ENCODE data around the gene INO80B. TPM values are rescaled to one million over a fixed set of nuclear protein-coding genes. Genes with fewer than 3 reads are reported as not detected.

The INO80B gene
- polyA plus RNA-seq, 1 donor (not counting 4 experiments of a cell fraction or from before 2014, with no cell fraction given), result 18.8 TPM

GRCh38 chr2:74418312-74418711, 36.6 kb upstream of the INO80B start:
- DNase-seq (ENCODE audit: low read depth, low spot score), result no peak
- Histone ChIP-seq H3K9ac (ENCODE audit: control insufficient read depth, extremely low read depth, insufficient read depth, low read length) (no peak overlapping the region), H3K4me2 (ENCODE audit: control insufficient read depth, extremely low read depth, insufficient read depth, low read depth, low read length) (no peak overlapping the region), H3K27me3 (ENCODE audit: control insufficient read depth, extremely low read depth, insufficient read depth, low read length) (peaks cover 3% of the 10 kb centered on the region), H4K20me1 (ENCODE audit: control insufficient read depth, extremely low read depth, insufficient read depth, low read length) (no peaks in the 10 kb centered on the region), H3K36me3 (ENCODE audit: control insufficient read depth in 2 of 2, extremely low read depth in 1 of 2, insufficient read depth in 2 of 2, low read length in 2 of 2) (no peaks in the 10 kb centered on the region), H3K4me3 (ENCODE audit: control insufficient read depth in 2 of 3, extremely low read depth in 1 of 3, insufficient read depth in 2 of 3, low read depth in 1 of 3, low read length in 3 of 3) (no peak overlapping the region), H3K4me1 (ENCODE audit: control insufficient read depth, extremely low read depth, insufficient read depth, low read length) (peaks cover 28% of the 10 kb centered on the region), H2AFZ (ENCODE audit: control insufficient read depth, low read length) (no peak overlapping the region), H3K27ac (ENCODE audit: control insufficient read depth, insufficient read depth, low read length) (no peak overlapping the region), H3K9me3 (ENCODE audit: control insufficient read depth, low read depth, low read length) (no peaks in the 10 kb centered on the region), H3K79me2 (ENCODE audit: control insufficient read depth, insufficient read depth, low read length) (peaks cover 2% of the 10 kb centered on the region), H3K9me1 (ENCODE audit: control insufficient read depth, extremely low read depth, insufficient read depth, low read length) (no peaks in the 10 kb centered on the region)
- FAIRE-seq, result no peak
- dilution Hi-C loops (cut with MboI; ENCODE audit: extremely low pct_ligation_motif_present, low sequenced_read_pairs), result no loop called here
- TF ChIP-seq CTCF (optimal IDR thresholded peaks at IDR 0.05 in 1 of 3, IDR thresholded peaks at IDR 0.05 in 1 of 3, conservative IDR thresholded peaks at IDR 0.05 in 1 of 3; ENCODE audit: extremely low read depth in 1 of 3, insufficient read depth in 2 of 3, low read length in 3 of 3), result no peak
- no peak for TF ChIP-seq EZH2 (IDR thresholded peaks at IDR 0.05; ENCODE audit: low read length)

GRCh38 chr2:74419345-74419744, 35.5 kb upstream of the INO80B start:
- peaks cover 3% of the 10 kb centered on the region for H3K27me3 ChIP-seq (ENCODE audit: control insufficient read depth, extremely low read depth, insufficient read depth, low read length)
- no peak for DNase-seq (ENCODE audit: low read depth, low spot score)
- H3K9me1 ChIP-seq (ENCODE audit: control insufficient read depth, extremely low read depth, insufficient read depth, low read length), result no peaks in the 10 kb centered on the region
- H3K4me3 ChIP-seq (ENCODE audit: control insufficient read depth in 2 of 3, extremely low read depth in 1 of 3, insufficient read depth in 2 of 3, low read depth in 1 of 3, low read length in 3 of 3), result no peak overlapping the region
- peaks cover 0 to 1% of the 10 kb centered on the region in 2 experiments for H3K36me3 ChIP-seq (ENCODE audit: control insufficient read depth in 2 of 2, extremely low read depth in 1 of 2, insufficient read depth in 2 of 2, low read length in 2 of 2)
- TF ChIP-seq EZH2 (IDR thresholded peaks at IDR 0.05; ENCODE audit: low read length), result no peak
- no peak for TF ChIP-seq CTCF (optimal IDR thresholded peaks at IDR 0.05 in 1 of 3, IDR thresholded peaks at IDR 0.05 in 1 of 3, conservative IDR thresholded peaks at IDR 0.05 in 1 of 3; ENCODE audit: extremely low read depth in 1 of 3, insufficient read depth in 2 of 3, low read length in 3 of 3)
- dilution Hi-C loops (cut with MboI; ENCODE audit: extremely low pct_ligation_motif_present, low sequenced_read_pairs), result no loop called here
- H3K79me2 ChIP-seq (ENCODE audit: control insufficient read depth, insufficient read depth, low read length), result peaks cover 2% of the 10 kb centered on the region
- H4K20me1 ChIP-seq (ENCODE audit: control insufficient read depth, extremely low read depth, insufficient read depth, low read length), result no peaks in the 10 kb centered on the region
- FAIRE-seq, result no peak
- H3K4me2 ChIP-seq (ENCODE audit: control insufficient read depth, extremely low read depth, insufficient read depth, low read depth, low read length), result no peak overlapping the region
- H3K9ac ChIP-seq (ENCODE audit: control insufficient read depth, extremely low read depth, insufficient read depth, low read length), result no peak overlapping the region
- H3K27ac ChIP-seq (ENCODE audit: control insufficient read depth, insufficient read depth, low read length), result no peak overlapping the region
- H2AFZ ChIP-seq (ENCODE audit: control insufficient read depth, low read length), result no peak overlapping the region
- peaks cover 35% of the 10 kb centered on the region for H3K4me1 ChIP-seq (ENCODE audit: control insufficient read depth, extremely low read depth, insufficient read depth, low read length)
- no peaks in the 10 kb centered on the region for H3K9me3 ChIP-seq (ENCODE audit: control insufficient read depth, low read depth, low read length)

All from keratinocyte (primary cell).